SK-N-SH (cell line): ENCODE measurements around the gene TBX18. TPM values are rescaled to one million over a fixed set of nuclear protein-coding genes. Genes with fewer than 3 reads are reported as not detected.

Experiments
- CTCF ChIA-PET: fragments of 300-600, 350-600 bp; formaldehyde crosslinking; extraction: SDS; loops from one replicate; lab custom pipeline; 2021; lab: Yijun Ruan, JAX
- POLR2A ChIA-PET: fragments of 350-600 bp; sonication (Branson Sonifier 250); formaldehyde crosslinking; extraction: SDS; loops from one replicate; lab custom pipeline; 2020; ENCODE audit warnings: antibody characterized with exemption, inconsistent platforms; lab: Yijun Ruan, JAX
- DNase-seq: peaks from one replicate; pipeline ENCODE4 v3.0.0; 2012
- H2AFZ ChIP-seq: fragments of 200-600 bp; sonication (generic); 2 replicates; pipeline ENCODE4 v1.8.1; 2016; ENCODE audit warnings: antibody characterized with exemption, mild to moderate bottlenecking, low read depth
- H3F3A ChIP-seq: fragments of 200-600 bp; sonication (generic); replicated peaks from 2 replicates; pipeline ENCODE3; 2016; ENCODE audit warnings: antibody characterized with exemption, mild to moderate bottlenecking; ENCODE audit not compliant: insufficient read depth
- H3K27ac ChIP-seq, 2 experiments: fragments of 200-500 bp in 1 of 2; fragments of 200-600 bp in 1 of 2; sonication (Bioruptor generic) in 1 of 2; sonication (generic), shearing (Covaris generic) in 1 of 2; 2 replicates each; pipeline versions ENCODE4 v1.5.1 to v1.6.1; 2014 to 2016; ENCODE audit warnings: low read depth in 2 of 2, inconsistent platforms in 1 of 2, low read length in 1 of 2, mild to moderate bottlenecking in 1 of 2, mixed read lengths in 1 of 2
- H3K27me3 ChIP-seq: fragments of 200-600 bp; sonication (generic), shearing (Covaris generic); 2 replicates; pipeline ENCODE4 v1.6.1; 2016; ENCODE audit warnings: mixed run types; ENCODE audit not compliant: insufficient read depth
- H3K36me3 ChIP-seq, 2 experiments: fragments of 200-500 bp in 1 of 2; fragments of 200-600 bp in 1 of 2; sonication (Bioruptor generic) in 1 of 2; sonication (generic) in 1 of 2; replicated peaks in 1 of 2; 2 replicates each; pipeline versions ENCODE3 to v1.5.1; 2014 to 2016; ENCODE audit warnings: low read length in 1 of 2, mild to moderate bottlenecking in 1 of 2; ENCODE audit not compliant: insufficient read depth in 2 of 2, control insufficient read depth in 1 of 2
- H3K4me1 ChIP-seq, 2 experiments: fragments of 200-500 bp in 1 of 2; fragments of 200-600 bp in 1 of 2; sonication (Bioruptor generic) in 1 of 2; sonication (generic), shearing (Covaris generic) in 1 of 2; 2 replicates each; pipeline versions ENCODE4 v1.5.1 to v1.6.1; 2014 to 2016; ENCODE audit warnings: low read depth in 1 of 2, low read length in 1 of 2, mixed run types in 1 of 2; ENCODE audit not compliant: insufficient read depth in 2 of 2, control insufficient read depth in 1 of 2
- H3K4me2 ChIP-seq: fragments of 200-600 bp; sonication (generic), shearing (Covaris generic); 2 replicates; pipeline ENCODE4 v1.6.1; 2017; ENCODE audit warnings: mixed run types
- H3K4me3 ChIP-seq, 2 experiments: fragments of 200-500 bp in 1 of 2; fragments of 200-600 bp in 1 of 2; sonication (Bioruptor generic) in 1 of 2; sonication (generic), shearing (Covaris generic) in 1 of 2; 2 replicates each; pipeline versions ENCODE4 v1.5.1 to v1.8.1; 2014 to 2016; ENCODE audit warnings: low read depth in 2 of 2, inconsistent platforms in 1 of 2, low read length in 1 of 2, mild to moderate bottlenecking in 1 of 2, mixed read lengths in 1 of 2, moderate library complexity in 1 of 2
- H3K79me2 ChIP-seq: fragments of 200-600 bp; sonication (generic); 2 replicates; pipeline ENCODE4 v1.8.1; 2017; ENCODE audit warnings: mild to moderate bottlenecking; ENCODE audit not compliant: insufficient read depth
- H3K9ac ChIP-seq: fragments of 200-600 bp; sonication (generic); 2 replicates; pipeline ENCODE4 v1.6.1; 2017; ENCODE audit warnings: mixed run types
- H3K9me2 ChIP-seq: fragments of 200-600 bp; sonication (generic); 2 replicates; pipeline ENCODE4 v1.6.1; 2017; ENCODE audit warnings: mixed run types
- H3K9me3 ChIP-seq: fragments of 200-600 bp; sonication (generic); 2 replicates; pipeline ENCODE4 v1.6.1; 2017; ENCODE audit warnings: mixed run types, mild to moderate bottlenecking, moderate library complexity
- H4K20me1 ChIP-seq: fragments of 200-600 bp; sonication (generic); 2 replicates; pipeline ENCODE4 v1.6.1; 2017; ENCODE audit warnings: mild to moderate bottlenecking, mixed run types; ENCODE audit not compliant: insufficient read depth
- EZH2phosphoT487 ChIP-seq: fragments of 200-600 bp; sonication (generic); IDR thresholded peaks from 2 replicates; pipeline ENCODE4 v1.6.1; 2017; ENCODE audit warnings: low read depth, mixed run types, mild to moderate bottlenecking, antibody characterized with exemption, moderate library complexity, borderline replicate concordance
- FOSL2 ChIP-seq: IDR thresholded peaks from 2 replicates; pipeline ENCODE4 v1.4.0; 2012; ENCODE audit warnings: low read depth, mild to moderate bottlenecking, moderate library complexity, borderline replicate concordance
- FOXJ3 ChIP-seq: sonication (generic); formaldehyde crosslinking; IDR thresholded peaks from 2 replicates; pipeline ENCODE4 v1.5.1; 2020; ENCODE audit warnings: mild to moderate bottlenecking, missing genetic modification reagents
- FOXM1 ChIP-seq: IDR thresholded peaks from 2 replicates; pipeline ENCODE4 v1.4.0; 2012; ENCODE audit warnings: low read depth, mild to moderate bottlenecking
- GATA2 ChIP-seq: sonication (generic); formaldehyde crosslinking; IDR thresholded peaks from 2 replicates; pipeline ENCODE4 v1.5.0; 2020; ENCODE audit warnings: mild to moderate bottlenecking, missing genetic modification reagents
- MXI1 ChIP-seq: IDR thresholded peaks from 2 replicates; pipeline ENCODE4 v1.6.1; 2012; ENCODE audit warnings: mild to moderate bottlenecking, low read depth, low read length, improper control_type of control experiment
- NFIC ChIP-seq: IDR thresholded peaks from 2 replicates; pipeline ENCODE4 v1.4.0; 2012; ENCODE audit warnings: borderline replicate concordance
- RCOR1 ChIP-seq: fragments of 150-350 bp; IDR thresholded peaks from 2 replicates; pipeline ENCODE4 v1.6.1; 2017; ENCODE audit warnings: antibody characterized with exemption, low read length
- SMC3 ChIP-seq: IDR thresholded peaks from 2 replicates; pipeline ENCODE4 v1.6.1; 2012; ENCODE audit warnings: low read depth, low read length, improper control_type of control experiment
- TAF1 ChIP-seq: IDR thresholded peaks from 2 replicates; pipeline ENCODE4 v1.6.1; 2012; ENCODE audit warnings: low read depth, mild to moderate bottlenecking, low read length, moderate library complexity, borderline replicate concordance
- TCF12 ChIP-seq: IDR thresholded peaks from 2 replicates; pipeline ENCODE4 v1.4.0; 2012
- TEAD4 ChIP-seq: IDR thresholded peaks from 2 replicates; pipeline ENCODE4 v1.4.0; 2012; ENCODE audit warnings: mild to moderate bottlenecking, borderline replicate concordance; ENCODE audit not compliant: insufficient read depth
- WGBS: methylation state at CpG from one replicate; pipeline ENCODE4 v1.1.6; 2017; ENCODE audit warnings: low lambda C conversion rate; 5-methylcytosine and 5-hydroxymethylcytosine counted together
- polyA plus RNA-seq, 3 experiments: library from polyadenylated mRNA; depleted of rRNA; stranded (reverse); fragments of >200 nt; gene quantifications; 2 replicates each; pipeline ENCODE4 v1.2.3, GENCODE V29; 2012
- TF ChIP-seq, protein P1 (sequence below): fragments of 150-350 bp; IDR thresholded peaks from 2 replicates; pipeline ENCODE4 v1.6.1; 2017; ENCODE audit warnings: antibody characterized with exemption, low read length, low read depth, borderline replicate concordance
- TF ChIP-seq, protein P2 (sequence below): IDR thresholded peaks from 2 replicates; pipeline ENCODE4 v1.4.0; 2012; ENCODE audit warnings: low read depth
- TF ChIP-seq, protein P3 (sequence below): fragments of 200-600 bp; sonication (generic); IDR thresholded peaks from 2 replicates; pipeline ENCODE4 v1.6.1; 2017; ENCODE audit warnings: antibody characterized with exemption, mild to moderate bottlenecking, moderate library complexity
- TF ChIP-seq, protein P4 (sequence below): IDR thresholded peaks from 2 replicates; pipeline ENCODE4 v1.6.1; 2012; ENCODE audit warnings: mild to moderate bottlenecking, low read depth, low read length, moderate library complexity
- TF ChIP-seq, protein P5 (sequence below): fragments of 150-350 bp; IDR thresholded peaks from 2 replicates; pipeline ENCODE4 v1.6.1; 2016; ENCODE audit warnings: mild to moderate bottlenecking, low read depth, low read length
- TF ChIP-seq, protein P6 (sequence below): IDR thresholded peaks from 2 replicates; pipeline ENCODE4 v1.4.0; 2012; ENCODE audit warnings: low read depth, borderline replicate concordance
- TF ChIP-seq, protein P7 (sequence below): IDR thresholded peaks from 2 replicates; pipeline ENCODE4 v1.4.0; 2012; ENCODE audit warnings: low read depth, borderline replicate concordance

The TBX18 gene
- polyA plus RNA-seq, 1 of the 3 experiments (the other 2 are of a cell fraction) = 19.3 TPM

DNA sequence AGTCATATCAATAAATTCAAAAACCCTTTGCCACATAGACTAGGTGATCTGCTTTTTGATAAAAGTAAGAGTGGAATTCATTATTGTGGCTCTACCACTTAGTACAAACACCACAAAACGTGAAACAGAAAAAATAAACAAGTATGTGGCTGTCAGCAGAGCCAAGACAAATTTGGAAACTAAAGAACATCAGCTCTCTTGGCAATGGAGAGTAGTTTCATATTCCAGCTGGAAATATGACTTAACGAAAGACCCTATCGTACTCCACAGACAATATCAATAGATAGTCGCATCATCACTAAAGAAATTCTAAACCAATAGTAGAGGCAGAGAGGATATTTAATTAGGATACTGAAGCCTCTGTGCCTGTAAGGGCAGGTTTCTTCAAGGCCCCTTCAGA is 20.8 kb downstream of the TBX18 start:
- ChIA-PET POLR2A (no interaction called here), CTCF (no interaction called here)
- Histone ChIP-seq H3K4me3 (no peak overlapping the region), H4K20me1 (no peaks in the 10 kb centered on the region), H3K4me2 (no peak overlapping the region), H3K4me1 (peaks cover 0 to 4% of the 10 kb centered on the region in 2 experiments; a peak in 1 of 4 replicates), H3K9me3 (no peaks in the 10 kb centered on the region), H3K36me3 (peaks cover 14 to 63% of the 10 kb centered on the region in 2 experiments), H3F3A (peaks cover under 1% of the 10 kb centered on the region)
- DNase-seq = no peak
- WGBS = 56% methylated on average over 4 of the region's 4 CpGs
- TF ChIP-seq, protein P1, sequence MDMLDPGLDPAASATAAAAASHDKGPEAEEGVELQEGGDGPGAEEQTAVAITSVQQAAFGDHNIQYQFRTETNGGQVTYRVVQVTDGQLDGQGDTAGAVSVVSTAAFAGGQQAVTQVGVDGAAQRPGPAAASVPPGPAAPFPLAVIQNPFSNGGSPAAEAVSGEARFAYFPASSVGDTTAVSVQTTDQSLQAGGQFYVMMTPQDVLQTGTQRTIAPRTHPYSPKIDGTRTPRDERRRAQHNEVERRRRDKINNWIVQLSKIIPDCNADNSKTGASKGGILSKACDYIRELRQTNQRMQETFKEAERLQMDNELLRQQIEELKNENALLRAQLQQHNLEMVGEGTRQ = no peak
- TF ChIP-seq, protein P2, sequence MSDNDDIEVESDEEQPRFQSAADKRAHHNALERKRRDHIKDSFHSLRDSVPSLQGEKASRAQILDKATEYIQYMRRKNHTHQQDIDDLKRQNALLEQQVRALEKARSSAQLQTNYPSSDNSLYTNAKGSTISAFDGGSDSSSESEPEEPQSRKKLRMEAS = no peak
- TF ChIP-seq, protein P3, sequence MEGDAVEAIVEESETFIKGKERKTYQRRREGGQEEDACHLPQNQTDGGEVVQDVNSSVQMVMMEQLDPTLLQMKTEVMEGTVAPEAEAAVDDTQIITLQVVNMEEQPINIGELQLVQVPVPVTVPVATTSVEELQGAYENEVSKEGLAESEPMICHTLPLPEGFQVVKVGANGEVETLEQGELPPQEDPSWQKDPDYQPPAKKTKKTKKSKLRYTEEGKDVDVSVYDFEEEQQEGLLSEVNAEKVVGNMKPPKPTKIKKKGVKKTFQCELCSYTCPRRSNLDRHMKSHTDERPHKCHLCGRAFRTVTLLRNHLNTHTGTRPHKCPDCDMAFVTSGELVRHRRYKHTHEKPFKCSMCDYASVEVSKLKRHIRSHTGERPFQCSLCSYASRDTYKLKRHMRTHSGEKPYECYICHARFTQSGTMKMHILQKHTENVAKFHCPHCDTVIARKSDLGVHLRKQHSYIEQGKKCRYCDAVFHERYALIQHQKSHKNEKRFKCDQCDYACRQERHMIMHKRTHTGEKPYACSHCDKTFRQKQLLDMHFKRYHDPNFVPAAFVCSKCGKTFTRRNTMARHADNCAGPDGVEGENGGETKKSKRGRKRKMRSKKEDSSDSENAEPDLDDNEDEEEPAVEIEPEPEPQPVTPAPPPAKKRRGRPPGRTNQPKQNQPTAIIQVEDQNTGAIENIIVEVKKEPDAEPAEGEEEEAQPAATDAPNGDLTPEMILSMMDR = no peak
- TF ChIP-seq, protein P4, sequence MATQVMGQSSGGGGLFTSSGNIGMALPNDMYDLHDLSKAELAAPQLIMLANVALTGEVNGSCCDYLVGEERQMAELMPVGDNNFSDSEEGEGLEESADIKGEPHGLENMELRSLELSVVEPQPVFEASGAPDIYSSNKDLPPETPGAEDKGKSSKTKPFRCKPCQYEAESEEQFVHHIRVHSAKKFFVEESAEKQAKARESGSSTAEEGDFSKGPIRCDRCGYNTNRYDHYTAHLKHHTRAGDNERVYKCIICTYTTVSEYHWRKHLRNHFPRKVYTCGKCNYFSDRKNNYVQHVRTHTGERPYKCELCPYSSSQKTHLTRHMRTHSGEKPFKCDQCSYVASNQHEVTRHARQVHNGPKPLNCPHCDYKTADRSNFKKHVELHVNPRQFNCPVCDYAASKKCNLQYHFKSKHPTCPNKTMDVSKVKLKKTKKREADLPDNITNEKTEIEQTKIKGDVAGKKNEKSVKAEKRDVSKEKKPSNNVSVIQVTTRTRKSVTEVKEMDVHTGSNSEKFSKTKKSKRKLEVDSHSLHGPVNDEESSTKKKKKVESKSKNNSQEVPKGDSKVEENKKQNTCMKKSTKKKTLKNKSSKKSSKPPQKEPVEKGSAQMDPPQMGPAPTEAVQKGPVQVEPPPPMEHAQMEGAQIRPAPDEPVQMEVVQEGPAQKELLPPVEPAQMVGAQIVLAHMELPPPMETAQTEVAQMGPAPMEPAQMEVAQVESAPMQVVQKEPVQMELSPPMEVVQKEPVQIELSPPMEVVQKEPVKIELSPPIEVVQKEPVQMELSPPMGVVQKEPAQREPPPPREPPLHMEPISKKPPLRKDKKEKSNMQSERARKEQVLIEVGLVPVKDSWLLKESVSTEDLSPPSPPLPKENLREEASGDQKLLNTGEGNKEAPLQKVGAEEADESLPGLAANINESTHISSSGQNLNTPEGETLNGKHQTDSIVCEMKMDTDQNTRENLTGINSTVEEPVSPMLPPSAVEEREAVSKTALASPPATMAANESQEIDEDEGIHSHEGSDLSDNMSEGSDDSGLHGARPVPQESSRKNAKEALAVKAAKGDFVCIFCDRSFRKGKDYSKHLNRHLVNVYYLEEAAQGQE = no peak
- TF ChIP-seq TEAD4 (no peak), TAF1 (no peak), NFIC (no peak), FOSL2 (no peak), RCOR1 (no peak), GATA2 (CRISPR knock-in tag) (no peak), FOXJ3 (CRISPR knock-in tag) (no peak), TCF12 (no peak), MXI1 (no peak), FOXM1 (no peak), SMC3 (no peak), EZH2phosphoT487 (no peak)
- TF ChIP-seq, protein P5, sequence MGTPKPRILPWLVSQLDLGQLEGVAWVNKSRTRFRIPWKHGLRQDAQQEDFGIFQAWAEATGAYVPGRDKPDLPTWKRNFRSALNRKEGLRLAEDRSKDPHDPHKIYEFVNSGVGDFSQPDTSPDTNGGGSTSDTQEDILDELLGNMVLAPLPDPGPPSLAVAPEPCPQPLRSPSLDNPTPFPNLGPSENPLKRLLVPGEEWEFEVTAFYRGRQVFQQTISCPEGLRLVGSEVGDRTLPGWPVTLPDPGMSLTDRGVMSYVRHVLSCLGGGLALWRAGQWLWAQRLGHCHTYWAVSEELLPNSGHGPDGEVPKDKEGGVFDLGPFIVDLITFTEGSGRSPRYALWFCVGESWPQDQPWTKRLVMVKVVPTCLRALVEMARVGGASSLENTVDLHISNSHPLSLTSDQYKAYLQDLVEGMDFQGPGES = no peak
- TF ChIP-seq, protein P6, sequence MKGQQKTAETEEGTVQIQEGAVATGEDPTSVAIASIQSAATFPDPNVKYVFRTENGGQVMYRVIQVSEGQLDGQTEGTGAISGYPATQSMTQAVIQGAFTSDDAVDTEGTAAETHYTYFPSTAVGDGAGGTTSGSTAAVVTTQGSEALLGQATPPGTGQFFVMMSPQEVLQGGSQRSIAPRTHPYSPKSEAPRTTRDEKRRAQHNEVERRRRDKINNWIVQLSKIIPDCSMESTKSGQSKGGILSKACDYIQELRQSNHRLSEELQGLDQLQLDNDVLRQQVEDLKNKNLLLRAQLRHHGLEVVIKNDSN = no peak
- TF ChIP-seq, protein P7, sequence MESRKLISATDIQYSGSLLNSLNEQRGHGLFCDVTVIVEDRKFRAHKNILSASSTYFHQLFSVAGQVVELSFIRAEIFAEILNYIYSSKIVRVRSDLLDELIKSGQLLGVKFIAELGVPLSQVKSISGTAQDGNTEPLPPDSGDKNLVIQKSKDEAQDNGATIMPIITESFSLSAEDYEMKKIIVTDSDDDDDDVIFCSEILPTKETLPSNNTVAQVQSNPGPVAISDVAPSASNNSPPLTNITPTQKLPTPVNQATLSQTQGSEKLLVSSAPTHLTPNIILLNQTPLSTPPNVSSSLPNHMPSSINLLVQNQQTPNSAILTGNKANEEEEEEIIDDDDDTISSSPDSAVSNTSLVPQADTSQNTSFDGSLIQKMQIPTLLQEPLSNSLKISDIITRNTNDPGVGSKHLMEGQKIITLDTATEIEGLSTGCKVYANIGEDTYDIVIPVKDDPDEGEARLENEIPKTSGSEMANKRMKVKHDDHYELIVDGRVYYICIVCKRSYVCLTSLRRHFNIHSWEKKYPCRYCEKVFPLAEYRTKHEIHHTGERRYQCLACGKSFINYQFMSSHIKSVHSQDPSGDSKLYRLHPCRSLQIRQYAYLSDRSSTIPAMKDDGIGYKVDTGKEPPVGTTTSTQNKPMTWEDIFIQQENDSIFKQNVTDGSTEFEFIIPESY = no peak
- TF ChIP-seq, all 33 proteins: peak for 0
- Histone ChIP-seq H3K27me3 (no peaks in the 10 kb centered on the region), H3K9me2 (no peaks in the 10 kb centered on the region), H3K9ac (no peak overlapping the region), H2AFZ (no peak overlapping the region), H3K79me2 (peaks cover 11% of the 10 kb centered on the region; the same call in 1 of the 2 replicates), H3K27ac (no peak overlapping the region)
